ENCODE data around the gene SLC4A9. TPM values are rescaled to one million over a fixed set of nuclear protein-coding genes. Genes with fewer than 3 reads are reported as not detected.

SLC4A9 gene
- total and polyA plus RNA-seq, 4 donors: not detected

DNA sequence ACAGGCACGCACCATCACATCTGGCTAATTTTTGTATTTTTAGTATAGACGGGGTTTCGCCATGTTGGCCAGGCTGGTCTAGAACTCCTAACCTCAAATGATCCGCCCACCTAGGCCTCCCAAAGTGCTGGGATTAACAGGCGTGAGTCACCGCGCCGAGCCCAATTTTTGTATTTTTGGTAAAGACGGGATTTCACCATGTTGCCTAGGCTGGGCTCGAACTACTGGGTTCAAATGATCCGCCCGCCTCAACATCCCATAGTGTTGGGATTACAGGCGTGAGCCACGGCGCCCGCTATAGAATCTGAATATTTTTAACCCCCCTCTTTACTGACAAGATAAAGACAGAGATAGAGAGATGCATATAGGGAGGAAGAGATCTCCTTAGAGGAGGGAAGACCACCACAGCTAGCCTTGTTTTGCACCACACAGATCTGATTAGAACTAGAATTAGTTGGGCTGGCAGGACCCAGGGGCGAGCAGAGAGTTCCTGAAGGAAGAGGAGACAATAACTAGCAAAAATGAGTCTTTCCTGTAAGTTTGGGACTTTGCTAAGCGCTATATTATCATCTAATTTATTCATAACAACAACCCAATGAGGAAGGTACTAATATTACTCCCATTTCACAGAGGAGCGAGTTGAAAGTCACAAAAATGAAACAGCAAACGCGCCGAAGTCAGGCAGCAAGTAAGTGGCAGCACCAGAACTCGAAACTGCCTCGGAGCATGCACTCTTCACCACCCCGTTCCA, 40.2 kb downstream of the SLC4A9 start:
- Histone ChIP-seq H3K9me3 (ENCODE audit: control insufficient read depth, low read length) (no peaks in the 10 kb centered on the region), H3K4me1 (ENCODE audit: control insufficient read depth in 1 of 2, insufficient read depth in 2 of 2, low read length in 2 of 2) (peaks cover 0 to 3% of the 10 kb centered on the region in 2 donors), H3K27ac (ENCODE audit: low read depth in 1 of 2, low read length in 2 of 2) (peak overlapping the region in 1 of 2 donors; percentile 84), H3K27me3 (ENCODE audit: control insufficient read depth in 1 of 2, insufficient read depth in 2 of 2, low read length in 1 of 2) (no peaks in the 10 kb centered on the region), H3K4me3 (ENCODE audit: low read length in 2 of 2) (peak overlapping the region; percentile 49 to 73), H3K36me3 (ENCODE audit: control insufficient read depth in 1 of 2, insufficient read depth in 2 of 2, low read length in 1 of 2) (no peaks in the 10 kb centered on the region)
- DNase-seq (no peak), ATAC-seq (ENCODE audit: low FRiP score) (no peak)
- 40 to 42% methylated on average over 25 of the region's 25 CpGs for WGBS, 2 donors
- intact Hi-C loops (cut with DNase I): loop anchor here in 1 of 2 donors (2.0 to 10.0 kb wide), 4 partner anchors 147 to 315 kb away; partner anchors contain the start of genes APBB3, EIF4EBP3, SLC35A4 and TMCO6

DNA sequence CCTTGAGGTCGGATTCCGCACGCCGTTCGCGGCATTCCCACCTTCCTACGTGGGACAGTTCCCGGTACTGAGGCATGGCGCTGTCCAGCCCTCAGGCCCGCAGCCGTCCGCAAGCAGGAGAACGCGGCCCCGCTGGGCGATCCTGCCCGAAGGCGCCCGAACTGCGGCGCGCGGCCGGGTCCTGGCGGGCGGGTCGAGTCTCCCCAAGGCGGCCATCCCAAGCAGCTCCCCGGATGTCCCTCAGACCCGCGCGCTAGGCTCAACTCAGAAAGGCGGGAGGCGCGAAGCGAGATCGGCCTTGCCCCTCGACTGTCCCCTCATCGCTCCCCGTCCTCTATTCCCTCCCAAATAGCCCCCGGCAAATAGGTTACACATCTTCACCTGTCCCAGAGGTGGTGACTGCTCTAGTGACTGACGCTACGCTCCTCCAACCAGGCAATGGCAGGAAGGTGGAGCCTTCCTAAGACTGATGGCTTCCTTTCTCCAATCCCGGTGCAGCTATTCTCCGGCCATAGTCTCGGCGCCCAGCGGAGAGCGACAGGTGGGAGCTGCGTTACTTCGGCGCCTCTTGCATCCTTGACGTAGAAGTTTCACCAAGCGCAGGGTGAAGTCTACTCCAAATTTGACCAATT, 40.9 kb downstream of the SLC4A9 start:
- Histone ChIP-seq H3K4me3 (ENCODE audit: low read length in 2 of 2) (peak overlapping the region; percentile 49 to 73), H3K27ac (ENCODE audit: low read depth in 1 of 2, low read length in 2 of 2) (peak overlapping the region in 1 of 2 donors; percentile 84), H3K4me1 (ENCODE audit: control insufficient read depth in 1 of 2, insufficient read depth in 2 of 2, low read length in 2 of 2) (peaks cover 0 to 3% of the 10 kb centered on the region in 2 donors), H3K36me3 (ENCODE audit: control insufficient read depth in 1 of 2, insufficient read depth in 2 of 2, low read length in 1 of 2) (no peaks in the 10 kb centered on the region), H3K27me3 (ENCODE audit: control insufficient read depth in 1 of 2, insufficient read depth in 2 of 2, low read length in 1 of 2) (no peaks in the 10 kb centered on the region), H3K9me3 (ENCODE audit: control insufficient read depth, low read length) (no peaks in the 10 kb centered on the region)
- WGBS, 2 donors: 0% methylated on average over 54 of the region's 54 CpGs
- intact Hi-C loops (cut with DNase I): loop anchor here in 1 of 2 donors (2.0 to 10.0 kb wide), 4 partner anchors 146 to 314 kb away; partner anchors contain the start of genes APBB3, EIF4EBP3, SLC35A4 and TMCO6
- DNase-seq: peak; percentile 92 to 95
- peak; percentile 94 for ATAC-seq (ENCODE audit: low FRiP score)

GRCh38 chr5:140401362-140402257, 41.6 kb downstream of the SLC4A9 start, which contains the start of gene ANKHD1:
Gene ANKHD1 (plus strand): TSS chr5:140401833. CDS start chr5:140401968, 135 bp downstream.
- Histone ChIP-seq H3K4me3 (ENCODE audit: low read length in 2 of 2) (peak within 1 kb of the TSS; percentile 66 to 85), H3K9me3 (ENCODE audit: control insufficient read depth, low read length) (no peaks in the 10 kb centered on the region), H3K36me3 (ENCODE audit: control insufficient read depth in 1 of 2, insufficient read depth in 2 of 2, low read length in 1 of 2) (no peaks in the 10 kb centered on the region), H3K27me3 (ENCODE audit: control insufficient read depth in 1 of 2, insufficient read depth in 2 of 2, low read length in 1 of 2) (no peaks in the 10 kb centered on the region), H3K4me1 (ENCODE audit: control insufficient read depth in 1 of 2, insufficient read depth in 2 of 2, low read length in 2 of 2) (peaks cover 0 to 3% of the 10 kb centered on the region in 2 donors), H3K27ac (ENCODE audit: low read depth in 1 of 2, low read length in 2 of 2) (peak within 1 kb of the TSS; percentile 17 to 94)
- ATAC-seq (ENCODE audit: low FRiP score): peak; percentile 98
- peak; percentile 99 for DNase-seq
- WGBS, 2 donors: 0% methylated on average over 79 to 83 of the region's 83 CpGs
- intact Hi-C loops (cut with DNase I): loop anchor here in 1 of 2 donors (2.0 to 10.0 kb wide), 4 partner anchors 146 to 313 kb away; partner anchors contain the start of genes APBB3, EIF4EBP3, SLC35A4 and TMCO6

GRCh38 chr5:140402258-140403074, 42.5 kb downstream of the SLC4A9 start:
- WGBS, 2 donors: 3 to 4% methylated on average over 36 of the region's 36 CpGs
- peak; percentile 66 to 82 for DNase-seq
- Histone ChIP-seq H3K27ac (ENCODE audit: low read depth in 1 of 2, low read length in 2 of 2) (peak overlapping the region; percentile 17 to 94), H3K4me1 (ENCODE audit: control insufficient read depth in 1 of 2, insufficient read depth in 2 of 2, low read length in 2 of 2) (peaks cover 0 to 3% of the 10 kb centered on the region in 2 donors), H3K36me3 (ENCODE audit: control insufficient read depth in 1 of 2, insufficient read depth in 2 of 2, low read length in 1 of 2) (no peaks in the 10 kb centered on the region), H3K27me3 (ENCODE audit: control insufficient read depth in 1 of 2, insufficient read depth in 2 of 2, low read length in 1 of 2) (no peaks in the 10 kb centered on the region), H3K9me3 (ENCODE audit: control insufficient read depth, low read length) (no peaks in the 10 kb centered on the region), H3K4me3 (ENCODE audit: low read length in 2 of 2) (peak overlapping the region; percentile 66 to 85)
- peak; percentile 3 for ATAC-seq (ENCODE audit: low FRiP score)
- intact Hi-C loops (cut with DNase I): loop anchor here in 1 of 2 donors (5.0 to 10.0 kb wide), 3 partner anchors 145 to 312 kb away; partner anchors contain the start of genes EIF4EBP3 and TMCO6

GRCh38 chr5:140403613-140404012, 43.6 kb downstream of the SLC4A9 start:
- no peaks in the 10 kb centered on the region for H3K36me3 ChIP-seq (ENCODE audit: control insufficient read depth in 1 of 2, insufficient read depth in 2 of 2, low read length in 1 of 2)
- H3K9me3 ChIP-seq (ENCODE audit: control insufficient read depth, low read length): no peaks in the 10 kb centered on the region
- DNase-seq (no peak), ATAC-seq (ENCODE audit: low FRiP score) (no peak)
- peaks cover 0 to 3% of the 10 kb centered on the region in 2 donors for H3K4me1 ChIP-seq (ENCODE audit: control insufficient read depth in 1 of 2, insufficient read depth in 2 of 2, low read length in 2 of 2)
- intact Hi-C loops (cut with DNase I): loop anchor here in 1 of 2 donors (5.0 to 10.0 kb wide), 3 partner anchors 144 to 311 kb away; partner anchors contain the start of genes EIF4EBP3 and TMCO6
- 62 to 65% methylated on average over 5 of the region's 5 CpGs for WGBS, 2 donors
- no peak overlapping the region for H3K4me3 ChIP-seq (ENCODE audit: low read length in 2 of 2)
- H3K27ac ChIP-seq (ENCODE audit: low read depth in 1 of 2, low read length in 2 of 2): no peak overlapping the region
- no peaks in the 10 kb centered on the region for H3K27me3 ChIP-seq (ENCODE audit: control insufficient read depth in 1 of 2, insufficient read depth in 2 of 2, low read length in 1 of 2)

DNA sequence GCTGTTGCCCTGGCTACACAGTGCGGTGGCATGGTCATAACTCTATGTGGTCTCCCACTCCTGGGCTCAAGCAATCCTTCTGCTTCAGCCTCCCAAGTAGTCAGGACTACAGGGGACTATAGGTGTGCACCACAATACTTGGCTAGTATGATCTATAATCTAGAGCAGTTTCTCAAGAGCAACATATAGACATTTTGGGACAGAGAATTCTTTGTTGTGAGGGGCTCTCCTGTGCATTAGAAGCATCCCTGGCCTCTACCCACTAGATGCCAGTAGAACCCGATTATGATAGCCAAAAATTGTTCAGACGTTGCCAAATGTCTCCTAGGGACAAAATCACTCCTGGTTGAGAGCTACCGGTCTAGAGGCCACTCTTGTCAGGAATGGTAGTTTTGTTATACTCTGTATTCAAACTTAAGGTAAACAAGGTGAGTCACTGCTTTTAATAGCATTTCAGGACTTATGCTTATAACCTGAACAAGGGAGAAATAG, 48.8 kb downstream of the SLC4A9 start:
- Histone ChIP-seq H3K36me3 (ENCODE audit: control insufficient read depth in 1 of 2, insufficient read depth in 2 of 2, low read length in 1 of 2) (no peaks in the 10 kb centered on the region), H3K4me1 (ENCODE audit: control insufficient read depth in 1 of 2, insufficient read depth in 2 of 2, low read length in 2 of 2) (no peaks in the 10 kb centered on the region), H3K4me3 (ENCODE audit: low read length in 2 of 2) (no peak overlapping the region), H3K27me3 (ENCODE audit: control insufficient read depth in 1 of 2, insufficient read depth in 2 of 2, low read length in 1 of 2) (no peaks in the 10 kb centered on the region), H3K27ac (ENCODE audit: low read depth in 1 of 2, low read length in 2 of 2) (no peak overlapping the region), H3K9me3 (ENCODE audit: control insufficient read depth, low read length) (no peaks in the 10 kb centered on the region)
- intact Hi-C loops (cut with DNase I): loop anchor here in 1 of 2 donors (10.0 kb wide), 1 partner anchor 306 kb away; no protein-coding TSS in a partner anchor
- no peak for ATAC-seq (ENCODE audit: low FRiP score)
- 16 to 24% methylated on average over 4 of the region's 4 CpGs for WGBS, 2 donors
- DNase-seq: no peak

- Histone ChIP-seq H3K36me3 (ENCODE audit: control insufficient read depth in 1 of 2, insufficient read depth in 2 of 2, low read length in 1 of 2) (no peaks in the 10 kb centered on the region), H3K4me3 (ENCODE audit: low read length in 2 of 2) (no peak overlapping the region), H3K9me3 (ENCODE audit: control insufficient read depth, low read length) (no peaks in the 10 kb centered on the region), H3K27ac (ENCODE audit: low read depth in 1 of 2, low read length in 2 of 2) (no peak overlapping the region), H3K4me1 (ENCODE audit: control insufficient read depth in 1 of 2, insufficient read depth in 2 of 2, low read length in 2 of 2) (no peaks in the 10 kb centered on the region), H3K27me3 (ENCODE audit: control insufficient read depth in 1 of 2, insufficient read depth in 2 of 2, low read length in 1 of 2) (no peaks in the 10 kb centered on the region)
- intact Hi-C loops (cut with DNase I): no loop called here
- WGBS, 2 donors: 56 to 62% methylated on average over 1 of the region's 1 CpG
- DNase-seq: no peak
- no peak for ATAC-seq (ENCODE audit: low FRiP score)
Measured at GRCh38 chr5:140413230-140413629, 53.2 kb downstream of the SLC4A9 start.

Data from aorta (tissue), 5 donors.